Neuronal stem cell (in vitro differentiated cells): ENCODE data around the gene RAPH1.
A peak's percentile ranks its signal among the peaks of the same experiment; 100 is the strongest.

Source experiments
- DNase-seq: peaks from one replicate; pipeline ENCODE4 v3.0.0-alpha.2; 2013; ENCODE audit warnings: low spot score
- H2AFZ ChIP-seq: one replicate; pipeline ENCODE4 v1.6.1; 2013; ENCODE audit warnings: mild to moderate bottlenecking, low read length, inconsistent platforms
- H2AK5ac ChIP-seq: 2 replicates; pipeline ENCODE4 v1.6.1; 2013; ENCODE audit warnings: low read depth, mild to moderate bottlenecking, inconsistent platforms, low read length, moderate library complexity, mixed read lengths
- H2BK120ac ChIP-seq: 2 replicates; pipeline ENCODE4 v1.6.1; 2013; ENCODE audit warnings: low read depth, mild to moderate bottlenecking, inconsistent platforms, low read length, moderate library complexity, mixed read lengths
- H2BK12ac ChIP-seq: one replicate; pipeline ENCODE4 v1.6.1; 2013; ENCODE audit warnings: low read length, inconsistent platforms
- H2BK15ac ChIP-seq: 2 replicates; pipeline ENCODE4 v1.6.1; 2013; ENCODE audit warnings: mild to moderate bottlenecking, low read length, inconsistent platforms, mixed read lengths
- H2BK5ac ChIP-seq: one replicate; pipeline ENCODE4 v1.6.1; 2013; ENCODE audit warnings: inconsistent platforms, mild to moderate bottlenecking, low read length, moderate library complexity
- H3K14ac ChIP-seq: one replicate; pipeline ENCODE4 v1.6.1; 2013; ENCODE audit warnings: low read length, inconsistent platforms
- H3K18ac ChIP-seq: 2 replicates; pipeline ENCODE4 v1.6.1; 2013; ENCODE audit warnings: low read length, inconsistent platforms
- H3K23ac ChIP-seq: 2 replicates; pipeline ENCODE4 v1.6.1; 2013; ENCODE audit warnings: low read depth, mild to moderate bottlenecking, mixed read lengths, low read length, inconsistent platforms; ENCODE audit not compliant: poor library complexity
- H3K27ac ChIP-seq: replicated peaks from 3 replicates; pipeline ENCODE4 v1.5.1; 2013; ENCODE audit warnings: low read length, inconsistent platforms
- H3K27me3 ChIP-seq, 3 experiments: 2 replicates each; pipeline ENCODE4 v1.6.1; 2013; ENCODE audit warnings: low read length in 3 of 3, mild to moderate bottlenecking in 2 of 3, inconsistent platforms in 1 of 3, low read depth in 1 of 3, mixed read lengths in 1 of 3, moderate library complexity in 1 of 3; ENCODE audit not compliant: control insufficient read depth in 3 of 3, insufficient read depth in 3 of 3
- H3K36me3 ChIP-seq, 2 donors: replicated peaks in 1 of 2; 2 replicates each; pipeline ENCODE4 v1.6.1; 2013; ENCODE audit warnings: low read length in 2 of 2; ENCODE audit not compliant: control insufficient read depth in 2 of 2, insufficient read depth in 2 of 2
- H3K4ac ChIP-seq: 2 replicates; pipeline ENCODE4 v1.6.1; 2013; ENCODE audit warnings: inconsistent platforms, mild to moderate bottlenecking, low read length, moderate library complexity
- H3K4me1 ChIP-seq, 2 donors: 1 replicate in 1 of 2; 2 replicates in 1 of 2; pipeline ENCODE4 v1.6.1; 2013; ENCODE audit warnings: low read length in 2 of 2, low read depth in 1 of 2; ENCODE audit not compliant: control insufficient read depth in 2 of 2, insufficient read depth in 1 of 2
- H3K4me2 ChIP-seq: one replicate; pipeline ENCODE4 v1.6.1; 2013; ENCODE audit warnings: mild to moderate bottlenecking, low read length, inconsistent platforms; ENCODE audit not compliant: insufficient read depth, poor library complexity, severe bottlenecking
- H3K4me3 ChIP-seq, 2 donors: 2 replicates each; pipeline ENCODE4 v1.5.1; 2013; ENCODE audit warnings: low read length in 2 of 2, mild to moderate bottlenecking in 2 of 2, inconsistent platforms in 1 of 2, moderate library complexity in 1 of 2
- H3K79me1 ChIP-seq: one replicate; pipeline ENCODE4 v1.6.1; 2013; ENCODE audit warnings: low read depth, mild to moderate bottlenecking, inconsistent platforms, low read length, moderate library complexity
- H3K9ac ChIP-seq: one replicate; pipeline ENCODE4 v1.6.1; 2013; ENCODE audit warnings: mild to moderate bottlenecking, low read depth, low read length, inconsistent platforms; ENCODE audit not compliant: poor library complexity
- H3K9me3 ChIP-seq, 2 donors: replicated peaks in 1 of 2; 2 replicates each; pipeline versions ENCODE3 to v1.6.1; 2013; ENCODE audit warnings: low read length in 2 of 2, mild to moderate bottlenecking in 2 of 2, inconsistent platforms in 1 of 2, low read depth in 1 of 2, mixed read lengths in 1 of 2, moderate library complexity in 1 of 2; ENCODE audit not compliant: control insufficient read depth in 2 of 2, insufficient read depth in 1 of 2
- H4K8ac ChIP-seq: one replicate; pipeline ENCODE4 v1.6.1; 2013; ENCODE audit warnings: low read depth, mild to moderate bottlenecking, inconsistent platforms, low read length, moderate library complexity
- H4K91ac ChIP-seq: one replicate; pipeline ENCODE4 v1.6.1; 2013; ENCODE audit warnings: low read length, low read depth, mild to moderate bottlenecking, inconsistent platforms; ENCODE audit not compliant: poor library complexity
- WGBS, 2 donors: extraction: QIAGEN DNeasy Blood & Tissue Kit; methylation state at CpG; one replicate each; pipeline ENCODE4 v1.1.7; 2013; ENCODE audit warnings: missing lambda C conversion rate in 2 of 2, mixed read lengths in 1 of 2; ENCODE audit not compliant: insufficient read length in 2 of 2, insufficient replicate concordance in 1 of 2; ENCODE audit errors: extremely low coverage in 2 of 2; 5-methylcytosine and 5-hydroxymethylcytosine counted together

Gene RAPH1

GRCh38 chr2:203535784-203536585, 884 bp upstream of the RAPH1 start:
- no CpG with 5 or more reads among the region's 14 CpGs for WGBS, 2 donors

GRCh38 chr2:203534621-203535077, 452 bp downstream of the RAPH1 start:
- Histone ChIP-seq H3K4me3 (peak overlapping the region; percentile 87 to 99), H3K9me3 (peaks cover 0 to 4% of the 10 kb centered on the region in 2 donors), H3K4me2 (peak overlapping the region; percentile 53), H2BK5ac (no peak overlapping the region), H3K27me3 (no peaks in the 10 kb centered on the region), H3K18ac (peak overlapping the region; percentile 100), H3K4me1 (peaks cover 0 to 9% of the 10 kb centered on the region in 2 donors), H3K4ac (no peak overlapping the region), H3K79me1 (peaks cover 4% of the 10 kb centered on the region), H2BK15ac (peak overlapping the region; percentile 88), H2AK5ac (no peak overlapping the region), H3K9ac (peak overlapping the region; percentile 93), H2BK120ac (peak overlapping the region; percentile 43), H2BK12ac (no peak overlapping the region), H3K14ac (peak overlapping the region; percentile 87), H2AFZ (peak overlapping the region; percentile 90), H3K36me3 (no peaks in the 10 kb centered on the region), H3K23ac (peak overlapping the region; percentile 78), H4K91ac (peak overlapping the region; percentile 83), H4K8ac (peak overlapping the region; percentile 79), H3K27ac (peak overlapping the region; percentile 93)
- no CpG with 5 or more reads among the region's 37 CpGs for WGBS, 2 donors
- DNase-seq: no peak

More at GRCh38 chr2:203535784-203536585, 884 bp upstream of the RAPH1 start:
- no peak overlapping the region for H2AK5ac ChIP-seq
- no peak overlapping the region for H3K23ac ChIP-seq
- H3K4me3 ChIP-seq: peak overlapping the region; percentile 81 to 87
- no peak overlapping the region for H2BK120ac ChIP-seq
- H2BK15ac ChIP-seq: no peak overlapping the region
- peak overlapping the region; percentile 81 for H3K27ac ChIP-seq
- peak overlapping the region; percentile 90 for H2AFZ ChIP-seq
- H3K4me2 ChIP-seq: peak overlapping the region; percentile 61
- H3K4me1 ChIP-seq: peaks cover 0 to 9% of the 10 kb centered on the region in 2 donors
- peaks cover 2% of the 10 kb centered on the region for H3K79me1 ChIP-seq
- no peak overlapping the region for H3K4ac ChIP-seq
- peak overlapping the region; percentile 78 for H3K18ac ChIP-seq
- H4K91ac ChIP-seq: no peak overlapping the region
- H2BK12ac ChIP-seq: no peak overlapping the region
- no peaks in the 10 kb centered on the region for H3K36me3 ChIP-seq
- DNase-seq: peak; percentile 3
- H3K14ac ChIP-seq: no peak overlapping the region
- no peaks in the 10 kb centered on the region for H3K27me3 ChIP-seq
- H3K9me3 ChIP-seq: peaks cover 0 to 4% of the 10 kb centered on the region in 2 donors
- no peak overlapping the region for H2BK5ac ChIP-seq
- no peak overlapping the region for H4K8ac ChIP-seq
- H3K9ac ChIP-seq: peak overlapping the region; percentile 78

- 100% methylated on average over 2 of the region's 24 CpGs; no CpG with 5 or more reads in 1 of the 2 donors for WGBS, 2 donors
- no peak overlapping the region for H2BK12ac ChIP-seq
- no peaks in the 10 kb centered on the region for H3K36me3 ChIP-seq
- H3K4ac ChIP-seq: no peak overlapping the region
- no peak overlapping the region for H3K18ac ChIP-seq
- peaks cover 0 to 4% of the 10 kb centered on the region in 2 donors for H3K9me3 ChIP-seq
- H3K27me3 ChIP-seq: no peaks in the 10 kb centered on the region
- peak overlapping the region; percentile 53 for H3K4me2 ChIP-seq
- no peak overlapping the region for H2BK15ac ChIP-seq
- H3K9ac ChIP-seq: peak overlapping the region; percentile 24
- H3K23ac ChIP-seq: no peak overlapping the region
- H4K8ac ChIP-seq: no peak overlapping the region
- H2BK120ac ChIP-seq: no peak overlapping the region
- peak overlapping the region; percentile 90 for H2AFZ ChIP-seq
- peak; percentile 9 for DNase-seq
- peaks cover 4% of the 10 kb centered on the region for H3K79me1 ChIP-seq
- H3K14ac ChIP-seq: no peak overlapping the region
- no peak overlapping the region for H4K91ac ChIP-seq
- H3K4me3 ChIP-seq: peak overlapping the region; percentile 87 to 99
- H2AK5ac ChIP-seq: no peak overlapping the region
- peak overlapping the region; percentile 93 for H3K27ac ChIP-seq
- H2BK5ac ChIP-seq: no peak overlapping the region
- H3K4me1 ChIP-seq: peaks cover 0 to 9% of the 10 kb centered on the region in 2 donors
Measured at GRCh38 chr2:203533676-203534591, 1.2 kb downstream of the RAPH1 start.
